ENCODE data around the gene FTSJ1.

FTSJ1 gene

GRCh38 chrX:48470833-48471118 lies 5.2 kb upstream of the FTSJ1 start:
- DNase-seq: no peak

DNA sequence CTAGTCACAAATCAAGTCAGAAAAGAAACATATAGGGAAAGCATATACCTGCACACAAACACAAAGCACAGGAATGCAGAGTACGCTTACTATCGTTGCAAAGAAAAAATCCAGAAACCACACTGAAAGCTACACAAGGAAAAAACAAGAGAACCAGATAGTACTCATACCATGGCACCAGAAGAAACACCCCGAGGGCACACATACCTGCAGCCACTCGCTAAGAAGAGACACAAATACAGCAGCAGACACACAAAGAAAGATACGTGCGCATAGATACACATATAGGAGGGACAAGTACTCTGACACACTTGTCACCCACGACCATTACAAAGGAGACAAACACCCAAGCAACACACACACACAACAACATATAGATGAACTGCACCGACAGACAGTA lies 4.5 kb upstream of the FTSJ1 start:
- no peak for DNase-seq

DNA sequence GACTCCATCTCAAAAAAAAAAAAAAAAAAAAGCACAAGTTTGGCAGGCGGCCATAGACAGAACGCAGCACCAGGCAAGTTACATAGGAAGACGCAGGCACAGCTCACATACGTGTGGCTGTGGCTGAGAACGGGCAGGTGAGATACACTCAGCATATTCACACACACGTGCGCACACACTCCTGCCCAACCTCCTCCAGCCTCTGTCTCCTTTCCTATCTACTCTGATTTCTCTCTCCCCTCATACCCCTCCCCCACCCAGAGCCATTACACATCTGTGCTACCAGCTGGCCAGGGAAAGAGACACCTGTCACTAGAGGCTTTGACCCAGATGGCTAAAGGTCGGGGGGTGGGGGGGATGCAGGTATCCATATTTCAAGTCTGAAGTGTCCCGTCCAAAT lies 3.8 kb upstream of the FTSJ1 start:
- no peak for DNase-seq

DNA sequence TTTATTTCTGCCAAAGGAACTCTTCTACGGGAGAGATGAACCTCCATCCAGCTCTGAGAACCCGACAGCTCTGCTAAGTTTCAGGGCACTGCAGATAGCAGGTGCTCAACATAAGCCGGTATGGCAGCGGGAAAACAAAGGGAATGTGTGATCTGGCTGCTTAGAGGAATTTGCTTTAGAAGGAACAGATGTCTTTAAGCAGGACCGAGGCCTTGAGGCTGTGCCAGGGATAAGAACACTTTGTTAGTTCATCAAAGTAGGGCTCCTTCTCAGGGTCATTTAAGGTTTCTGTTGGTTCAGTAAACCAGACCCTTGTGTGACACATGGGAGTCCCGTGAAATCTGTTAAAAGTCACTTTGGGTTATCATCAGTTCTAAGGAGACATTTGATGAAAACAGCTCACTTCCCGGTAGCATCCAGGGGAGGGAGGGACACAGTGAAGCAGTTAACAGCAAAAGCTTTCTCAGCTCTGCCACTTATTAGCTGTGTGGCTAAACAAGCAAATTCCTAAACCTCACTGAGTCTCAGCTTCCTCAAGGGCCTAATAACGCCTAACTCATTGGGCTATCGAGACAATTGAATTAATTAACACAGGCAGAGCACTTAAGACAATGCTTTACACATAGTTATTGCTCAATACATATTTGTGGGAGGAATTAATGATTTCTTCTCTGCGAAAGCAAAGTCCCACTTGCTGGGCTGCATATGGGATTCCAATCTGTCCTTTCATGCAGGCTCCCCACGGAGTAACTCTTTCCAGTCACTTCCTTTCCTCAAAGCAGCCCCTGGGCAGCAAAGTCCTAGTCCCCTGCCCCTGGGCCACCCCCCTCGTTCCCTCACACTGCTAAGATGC lies 2.9 kb upstream of the FTSJ1 start:
- no peak for DNase-seq

- DNase-seq: no peak
Measured at GRCh38 chrX:48473704-48473990, 2.4 kb upstream of the FTSJ1 start.

- no peak for DNase-seq
Measured at GRCh38 chrX:48474127-48474526, 1.9 kb upstream of the FTSJ1 start.

GRCh38 chrX:48474581-48474980 lies 1.4 kb upstream of the FTSJ1 start:
- no peak for DNase-seq

DNA sequence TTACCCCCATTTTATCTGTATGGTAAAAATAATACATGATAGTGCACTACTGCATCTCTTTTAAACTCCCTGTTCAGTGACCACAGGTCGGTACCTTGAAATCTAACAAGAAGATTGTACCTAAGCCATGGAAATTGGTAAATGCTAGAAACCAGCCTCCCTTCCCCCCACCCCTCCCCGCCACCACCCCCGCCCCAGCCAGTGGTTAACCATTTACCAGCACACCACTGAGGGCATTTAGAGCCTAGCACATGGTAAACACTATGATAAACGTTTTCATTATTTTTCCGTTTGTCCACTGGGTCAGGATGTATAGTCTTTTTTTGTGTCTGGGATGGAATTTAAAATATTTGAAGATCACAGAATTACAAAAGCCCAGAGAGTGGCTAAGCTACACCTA lies 703 bp upstream of the FTSJ1 start:
- no peak for DNase-seq

GRCh38 chrX:48476919-48477318 lies 920 bp downstream of the FTSJ1 start:
- DNase-seq: no peak

- DNase-seq: no peak
Measured at GRCh38 chrX:48477960-48478755, 2.2 kb downstream of the FTSJ1 start.

DNA sequence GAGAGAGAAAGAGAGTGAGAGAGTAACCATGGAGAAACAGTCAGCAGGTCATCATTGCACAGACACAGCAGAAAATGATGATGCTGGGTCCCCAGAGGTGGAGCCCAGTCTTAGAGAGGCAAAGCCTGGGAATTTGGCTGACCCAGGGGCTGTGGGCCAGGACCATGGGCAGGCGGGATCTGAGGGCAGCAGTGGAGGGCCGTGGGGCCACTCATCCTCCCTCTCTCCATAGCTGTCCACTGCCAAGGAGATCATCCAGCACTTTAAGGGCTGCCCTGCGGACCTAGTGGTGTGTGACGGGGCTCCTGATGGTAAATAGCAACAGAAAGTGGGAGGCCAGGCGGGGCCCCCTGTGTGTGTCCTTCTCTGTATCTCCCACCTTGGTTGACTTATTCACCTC lies 2.8 kb downstream of the FTSJ1 start:
- DNase-seq: no peak

DNA sequence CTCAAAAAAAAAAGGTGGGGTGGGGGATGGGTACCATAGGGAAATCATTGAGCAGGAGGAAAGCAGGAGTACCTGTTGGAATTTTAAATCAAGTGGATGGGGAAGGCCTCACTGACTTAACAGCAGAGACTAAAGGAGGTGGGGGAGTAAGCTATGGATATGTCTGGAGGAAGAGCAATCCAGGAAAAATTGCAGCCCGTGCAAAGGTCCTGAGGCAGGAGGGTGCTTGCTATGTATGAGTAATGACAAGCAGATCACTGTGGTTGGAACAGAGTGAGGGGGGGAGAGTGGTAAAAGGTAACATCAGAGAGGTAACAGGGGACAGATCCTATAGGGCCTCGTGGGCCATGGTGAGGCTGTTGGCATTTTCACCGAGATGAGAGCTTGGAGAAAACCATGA lies 4.1 kb downstream of the FTSJ1 start:
- DNase-seq: no peak

GRCh38 chrX:48480583-48480982 lies 4.6 kb downstream of the FTSJ1 start:
- no peak for DNase-seq

- DNase-seq: no peak
Measured at GRCh38 chrX:48482526-48482925, 6.5 kb downstream of the FTSJ1 start.

DNA sequence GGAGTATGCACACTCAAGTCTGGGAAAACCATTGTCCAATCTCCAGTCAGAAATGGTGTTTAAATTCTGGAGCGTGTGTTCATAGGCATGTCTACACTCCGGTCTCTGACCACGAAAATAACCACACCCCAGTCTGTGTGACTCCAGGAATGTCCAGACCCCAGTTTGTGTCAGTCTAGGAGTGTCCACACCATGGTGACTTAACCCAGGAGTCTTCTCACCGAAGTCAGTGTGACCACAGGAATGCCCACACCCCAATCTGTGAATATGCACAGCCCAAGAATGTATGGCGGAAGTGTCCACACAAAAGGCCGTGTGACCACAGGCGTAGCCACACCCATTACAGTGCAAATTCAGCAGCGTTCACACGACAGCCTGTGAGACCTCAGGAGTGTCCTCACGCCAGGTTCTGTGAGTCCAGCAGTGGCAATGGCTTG lies 11.4 kb downstream of the FTSJ1 start:
- no peak for DNase-seq

GRCh38 chrX:48488034-48488433 lies 12.0 kb downstream of the FTSJ1 start:
- DNase-seq: no peak

DNA sequence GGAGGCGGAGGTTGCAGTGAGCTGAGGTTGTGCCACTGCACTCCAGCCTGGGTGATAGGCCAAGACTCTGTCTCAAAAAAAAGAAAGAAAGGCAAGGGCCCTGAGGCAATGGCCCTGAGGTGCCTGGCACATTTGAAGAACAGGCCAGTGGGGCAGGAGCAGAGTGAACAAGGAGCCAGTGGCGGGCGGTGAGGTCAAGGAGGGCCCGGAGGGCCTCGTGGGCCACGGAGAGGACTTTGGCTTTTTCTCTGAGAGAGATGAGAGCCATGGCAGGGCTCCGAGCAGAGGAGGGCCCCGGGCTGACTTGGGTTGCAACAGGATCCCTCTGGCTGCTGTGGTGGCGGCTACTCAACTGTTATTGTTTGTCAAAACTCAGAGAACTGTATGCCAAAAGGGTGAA lies 13.3 kb downstream of the FTSJ1 start:
- DNase-seq: no peak

- no peak for DNase-seq
Measured at GRCh38 chrX:48489892-48490291, 13.9 kb downstream of the FTSJ1 start.

DNA sequence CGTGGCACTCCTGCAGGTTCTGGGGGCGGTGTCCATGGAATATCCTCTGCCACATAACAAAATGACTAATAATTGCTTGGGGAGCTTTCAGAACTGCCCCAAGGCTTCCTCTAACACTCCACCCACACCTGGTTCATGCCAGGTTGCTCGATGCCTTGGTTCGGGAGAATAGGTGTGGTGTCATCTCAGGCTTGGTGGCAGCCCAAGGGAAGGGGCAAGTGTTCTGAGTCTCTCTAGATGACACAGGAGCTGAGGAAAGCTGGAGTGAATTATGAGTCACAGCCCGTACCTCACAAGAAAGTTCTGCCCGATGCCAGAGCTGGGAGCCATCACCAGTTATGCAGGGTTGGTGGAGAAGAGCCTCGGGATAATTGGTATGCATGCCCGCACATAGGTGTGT lies 14.7 kb downstream of the FTSJ1 start:
- no peak for DNase-seq

DNA sequence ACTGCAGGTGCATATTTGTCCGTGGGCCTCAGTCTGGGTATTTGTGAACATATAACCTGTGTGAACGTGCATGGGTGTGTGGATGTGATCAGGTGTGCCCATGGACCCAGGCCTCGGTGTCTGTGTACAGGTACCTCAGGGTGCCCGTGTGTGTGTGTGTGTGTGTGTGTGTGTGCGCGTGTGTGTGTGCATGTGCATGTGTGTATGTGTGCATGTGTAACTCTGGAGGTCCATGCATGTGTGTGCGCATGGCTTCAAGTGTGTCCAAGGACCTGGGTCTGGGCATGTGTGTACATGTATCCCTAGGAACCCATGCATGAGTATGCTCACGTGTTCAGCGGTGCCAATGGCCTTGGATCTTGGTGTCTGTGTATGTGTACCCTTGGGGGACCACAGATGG lies 15.8 kb downstream of the FTSJ1 start:
- DNase-seq: no peak

- no peak for DNase-seq
Measured at GRCh38 chrX:48492293-48492910, 16.4 kb downstream of the FTSJ1 start.

DNA sequence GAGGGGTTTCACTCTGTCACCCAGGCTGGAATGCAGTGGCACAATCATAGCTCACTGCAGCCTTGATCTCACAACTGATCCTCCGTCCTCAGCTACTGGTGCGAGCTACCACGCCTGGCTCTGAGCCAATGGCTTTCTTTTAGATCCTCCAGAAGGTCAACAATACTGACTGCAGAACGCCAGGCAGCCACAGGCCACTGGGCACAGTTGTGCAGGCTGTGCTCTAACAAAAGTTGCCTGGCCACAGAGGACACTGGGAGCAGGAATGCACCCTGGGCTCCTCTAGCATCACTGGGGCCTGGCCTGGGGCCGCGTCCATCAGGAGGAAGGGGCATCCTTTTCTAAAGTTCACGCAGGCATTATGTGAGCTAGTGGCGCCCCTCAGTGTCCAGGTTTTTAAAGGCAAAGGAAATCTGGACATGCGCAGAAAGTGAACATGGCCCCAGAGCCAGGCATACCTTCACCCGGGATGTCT lies 17.9 kb downstream of the FTSJ1 start:
- no peak for DNase-seq

DNA sequence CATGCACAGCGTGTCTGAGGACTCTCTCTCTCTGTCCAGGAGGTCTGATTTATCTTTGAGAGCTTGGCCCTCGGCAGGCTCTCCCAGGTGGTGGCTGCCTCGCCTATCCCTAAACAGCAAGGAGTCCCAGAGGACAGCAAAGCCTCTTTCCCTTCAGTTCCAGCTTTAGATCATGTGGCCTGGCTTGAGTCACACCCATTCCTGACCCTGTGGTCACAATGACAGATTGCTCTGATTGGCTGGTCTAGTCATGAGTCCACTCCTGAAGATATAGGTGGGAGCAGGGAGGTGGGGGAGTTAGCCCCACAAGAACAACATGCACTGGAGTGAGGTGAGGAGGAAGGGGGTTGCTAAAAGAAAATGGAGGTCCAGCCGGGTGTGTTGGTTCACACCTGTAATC lies 20.7 kb downstream of the FTSJ1 start:
- no peak for DNase-seq

- DNase-seq: no peak
Measured at GRCh38 chrX:48497871-48498270, 21.9 kb downstream of the FTSJ1 start.

All from activated CD4-positive, alpha-beta T cell treated with anti-CD3 and anti-CD28 coated beads, Interleukin-2, amount 50 U/mL, for 4 hours (primary cell).